GM23248 (cell line): ENCODE results near the gene AIDA.

Experiments used
- EZH2 ChIP-seq: fragments of 200-600 bp; sonication (generic); IDR thresholded peaks from 2 replicates; pipeline ENCODE4 v1.6.1; 2018; ENCODE audit warnings: antibody characterized with exemption, mild to moderate bottlenecking; ENCODE audit not compliant: insufficient read depth, poor library complexity, severe bottlenecking
- EZH2phosphoT487 ChIP-seq: fragments of 200-600 bp; sonication (generic); IDR thresholded peaks from 2 replicates; pipeline ENCODE4 v1.6.1; 2018; ENCODE audit warnings: antibody characterized with exemption, moderate library complexity, mild to moderate bottlenecking, low read depth; ENCODE audit not compliant: insufficient read depth

DNA sequence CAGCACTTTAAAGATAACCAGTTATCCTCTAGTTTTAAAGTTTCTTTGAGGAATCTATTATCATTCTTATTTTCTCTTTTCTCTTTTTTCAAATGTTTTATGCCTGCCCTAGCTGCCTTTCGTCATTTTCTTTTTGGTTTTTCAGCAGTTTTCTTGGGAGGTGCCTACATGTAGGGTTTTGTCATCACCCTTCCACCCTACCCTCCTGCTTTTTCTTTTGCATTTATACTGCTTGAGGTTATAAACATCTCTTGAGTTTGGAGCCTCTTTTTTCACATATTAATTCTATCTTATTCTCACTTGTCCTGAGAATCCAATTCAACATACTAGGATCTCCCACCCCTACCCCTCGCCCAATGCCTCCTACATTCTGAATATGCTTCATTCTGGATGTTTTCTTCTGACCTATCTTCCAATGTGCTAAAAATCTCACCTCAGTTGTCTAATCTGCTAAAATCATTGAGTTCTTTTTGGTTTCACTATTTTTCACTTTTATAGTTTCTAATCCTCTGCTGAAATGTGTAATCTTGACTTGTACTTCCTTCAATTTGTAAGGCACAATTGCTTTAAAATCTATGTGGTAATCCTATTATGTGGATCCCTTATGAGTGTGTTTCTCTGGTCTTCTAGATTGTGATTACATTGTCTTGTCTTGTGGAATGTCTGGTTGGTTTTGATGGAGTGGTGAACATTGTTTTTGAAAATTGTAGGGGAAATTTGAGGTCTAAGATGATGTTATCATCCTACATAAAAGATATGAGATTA, 55.7 kb downstream of the AIDA start:
- TF ChIP-seq EZH2 (no peak), EZH2phosphoT487 (no peak)
